ENCODE measurements around the gene SAMD4B.
A peak's percentile ranks its signal among the peaks of the same experiment; 100 is the strongest.

The SAMD4B gene

GRCh38 chr19:39381910-39382611 lies 39.8 kb downstream of the SAMD4B start:
- H3K27me3 Mint-ChIP-seq: no peaks in the 10 kb centered on the region

GRCh38 chr19:39382991-39383828 lies 41.0 kb downstream of the SAMD4B start:
- Mint-ChIP-seq H3K4me1 (ENCODE audit: low read depth) (no peaks in the 10 kb centered on the region), H3K9me3 (no peaks in the 10 kb centered on the region), H3K36me3 (ENCODE audit: low read depth) (peaks cover 70% of the 10 kb centered on the region), H3K27me3 (no peaks in the 10 kb centered on the region), H3K4me3 (no peak overlapping the region), H3K27ac (no peak overlapping the region)

More at GRCh38 chr19:39381910-39382611, 39.8 kb downstream of the SAMD4B start:
- Mint-ChIP-seq H3K4me3 (no peak overlapping the region), H3K27ac (peak overlapping the region; percentile 4), H3K4me1 (ENCODE audit: low read depth) (no peaks in the 10 kb centered on the region), H3K36me3 (ENCODE audit: low read depth) (peaks cover 71% of the 10 kb centered on the region), H3K9me3 (no peaks in the 10 kb centered on the region)

- no peaks in the 10 kb centered on the region for H3K9me3 Mint-ChIP-seq
Measured at GRCh38 chr19:39384839-39385568, 42.8 kb downstream of the SAMD4B start.

GRCh38 chr19:39385629-39386411 lies 43.6 kb downstream of the SAMD4B start:
- Mint-ChIP-seq H3K27ac (peak overlapping the region; percentile 18), H3K4me3 (no peak overlapping the region), H3K9me3 (no peaks in the 10 kb centered on the region), H3K4me1 (ENCODE audit: low read depth) (peaks cover 20% of the 10 kb centered on the region), H3K27me3 (no peaks in the 10 kb centered on the region), H3K36me3 (ENCODE audit: low read depth) (peaks cover 60% of the 10 kb centered on the region)

More at GRCh38 chr19:39384839-39385568, 42.8 kb downstream of the SAMD4B start:
- no peak overlapping the region for H3K27ac Mint-ChIP-seq
- H3K27me3 Mint-ChIP-seq: no peaks in the 10 kb centered on the region
- peaks cover 15% of the 10 kb centered on the region for H3K4me1 Mint-ChIP-seq (ENCODE audit: low read depth)
- H3K4me3 Mint-ChIP-seq: no peak overlapping the region
- H3K36me3 Mint-ChIP-seq (ENCODE audit: low read depth): peaks cover 66% of the 10 kb centered on the region

GRCh38 chr19:39386557-39386956 lies 44.3 kb downstream of the SAMD4B start:
- no peaks in the 10 kb centered on the region for H3K27me3 Mint-ChIP-seq
- H3K4me3 Mint-ChIP-seq: no peak overlapping the region
- no peaks in the 10 kb centered on the region for H3K9me3 Mint-ChIP-seq
- H3K4me1 Mint-ChIP-seq (ENCODE audit: low read depth): peaks cover 27% of the 10 kb centered on the region
- H3K36me3 Mint-ChIP-seq (ENCODE audit: low read depth): peaks cover 53% of the 10 kb centered on the region
- peak overlapping the region; percentile 18 for H3K27ac Mint-ChIP-seq

GRCh38 chr19:39388657-39389056 lies 46.4 kb downstream of the SAMD4B start:
- Mint-ChIP-seq H3K27ac (peak overlapping the region; percentile 72), H3K4me3 (peak overlapping the region; percentile 41), H3K9me3 (no peaks in the 10 kb centered on the region), H3K36me3 (ENCODE audit: low read depth) (peaks cover 51% of the 10 kb centered on the region), H3K4me1 (ENCODE audit: low read depth) (peaks cover 43% of the 10 kb centered on the region), H3K27me3 (no peaks in the 10 kb centered on the region)

GRCh38 chr19:39389631-39390414 lies 47.6 kb downstream of the SAMD4B start:
- Mint-ChIP-seq H3K27ac (peak overlapping the region; percentile 97), H3K9me3 (no peaks in the 10 kb centered on the region), H3K4me3 (peak overlapping the region; percentile 95), H3K27me3 (no peaks in the 10 kb centered on the region), H3K4me1 (ENCODE audit: low read depth) (peaks cover 47% of the 10 kb centered on the region), H3K36me3 (ENCODE audit: low read depth) (peaks cover 48% of the 10 kb centered on the region)

- Mint-ChIP-seq H3K27ac (peak overlapping the region; percentile 97), H3K4me3 (peak overlapping the region; percentile 95), H3K4me1 (ENCODE audit: low read depth) (peaks cover 50% of the 10 kb centered on the region), H3K36me3 (ENCODE audit: low read depth) (peaks cover 53% of the 10 kb centered on the region), H3K27me3 (no peaks in the 10 kb centered on the region), H3K9me3 (no peaks in the 10 kb centered on the region)
Measured at GRCh38 chr19:39390451-39390750, 48.2 kb downstream of the SAMD4B start.

- Mint-ChIP-seq H3K4me1 (ENCODE audit: low read depth) (peaks cover 50% of the 10 kb centered on the region), H3K4me3 (peak within 1 kb of the TSS; percentile 95), H3K9me3 (no peaks in the 10 kb centered on the region), H3K36me3 (ENCODE audit: low read depth) (peaks cover 50% of the 10 kb centered on the region), H3K27me3 (no peaks in the 10 kb centered on the region), H3K27ac (peak within 1 kb of the TSS; percentile 97)
Measured at GRCh38 chr19:39390751-39391437, 48.7 kb downstream of the SAMD4B start, which contains the start of the genes MED29 and PAF1. MED29 (plus strand) TSS chr19:39391378; CDS start chr19:39391423, 45 bp downstream. PAF1 (minus strand) TSS chr19:39391106; CDS start chr19:39390864, 242 bp downstream.

- Mint-ChIP-seq H3K4me3 (peak overlapping the region; percentile 70), H3K9me3 (no peaks in the 10 kb centered on the region), H3K27ac (peak overlapping the region; percentile 94), H3K27me3 (no peaks in the 10 kb centered on the region), H3K4me1 (ENCODE audit: low read depth) (peaks cover 74% of the 10 kb centered on the region), H3K36me3 (ENCODE audit: low read depth) (peaks cover 30% of the 10 kb centered on the region)
Measured at GRCh38 chr19:39397360-39398296, 55.4 kb downstream of the SAMD4B start.

GRCh38 chr19:39398297-39398864 lies 56.2 kb downstream of the SAMD4B start:
- peaks cover 27% of the 10 kb centered on the region for H3K36me3 Mint-ChIP-seq (ENCODE audit: low read depth)
- H3K4me1 Mint-ChIP-seq (ENCODE audit: low read depth): peaks cover 75% of the 10 kb centered on the region
- H3K27ac Mint-ChIP-seq: peak overlapping the region; percentile 94
- peak overlapping the region; percentile 70 for H3K4me3 Mint-ChIP-seq
- H3K27me3 Mint-ChIP-seq: no peaks in the 10 kb centered on the region
- H3K9me3 Mint-ChIP-seq: no peaks in the 10 kb centered on the region

- peak overlapping the region; percentile 60 for H3K27ac Mint-ChIP-seq
- no peak overlapping the region for H3K4me3 Mint-ChIP-seq
- peaks cover 81% of the 10 kb centered on the region for H3K4me1 Mint-ChIP-seq (ENCODE audit: low read depth)
- H3K27me3 Mint-ChIP-seq: no peaks in the 10 kb centered on the region
- peaks cover 19% of the 10 kb centered on the region for H3K36me3 Mint-ChIP-seq (ENCODE audit: low read depth)
- H3K9me3 Mint-ChIP-seq: no peaks in the 10 kb centered on the region
Measured at GRCh38 chr19:39399668-39400050, 57.4 kb downstream of the SAMD4B start.

Data from stimulated activated naive CD8-positive, alpha-beta T cell treated with anti-CD3 and anti-CD28 coated beads, Interleukin-15, Interleukin-2, amounts not matched to agents 100 ng/mL and 50 ng/mL, for 24 hours (primary cell).